Gastroesophageal sphincter (tissue), 4 donors: ENCODE data around the gene U2AF2. TPM values are rescaled to one million over a fixed set of nuclear protein-coding genes. Genes with fewer than 3 reads are reported as not detected.
A peak's percentile ranks its signal among the peaks of the same experiment; 100 is the strongest.

Source experiments
- ATAC-seq: fragments of 150-250 bp; one replicate; pipeline ENCODE4 v1.9.1; 2016; ENCODE audit warnings: mild to moderate bottlenecking, moderate library complexity
- H3K27ac ChIP-seq, 4 donors: fragments of 200-600 bp; sonication (generic) in 3 of 4; 1 replicate in 3 of 4; 2 replicates in 1 of 4; pipeline ENCODE4 v1.5.1; 2016 to 2019
- H3K27me3 ChIP-seq: fragments of 200-600 bp; sonication (generic); one replicate; pipeline ENCODE4 v1.5.1; 2019
- H3K36me3 ChIP-seq, 2 donors: fragments of 200-600 bp; sonication (generic); one replicate each; pipeline ENCODE4 v1.5.1; 2019; ENCODE audit warnings: control low read depth in 1 of 2
- H3K4me1 ChIP-seq, 3 donors: fragments of 200-600 bp; sonication (generic); 1 replicate in 2 of 3; 2 replicates in 1 of 3; pipeline ENCODE4 v1.5.1; 2016 to 2019; ENCODE audit warnings: control low read depth in 2 of 3
- H3K4me3 ChIP-seq, 2 donors: fragments of 200-600 bp; sonication (generic); one replicate each; pipeline ENCODE4 v1.5.1; 2019; ENCODE audit warnings: mild to moderate bottlenecking in 1 of 2, moderate library complexity in 1 of 2
- H3K9me3 ChIP-seq, 3 donors: fragments of 200-600 bp; sonication (generic); one replicate each; pipeline ENCODE4 v1.5.1; 2017 to 2019; ENCODE audit warnings: control low read depth in 2 of 3
- CTCF ChIP-seq, 4 experiments: fragments of 200-600 bp in 2 of 4; fragments of 450-650 bp in 2 of 4; sonication (generic) in 1 of 4; IDR thresholded peaks; one replicate each; pipeline ENCODE4 v1.5.1; 2017 to 2019; ENCODE audit warnings: antibody characterized with exemption in 4 of 4, mild to moderate bottlenecking in 2 of 4, moderate library complexity in 2 of 4
- EP300 ChIP-seq: sonication (generic); formaldehyde crosslinking; IDR thresholded peaks from one replicate; pipeline ENCODE4 v1.6.1; 2017; ENCODE audit warnings: antibody characterized with exemption, mild to moderate bottlenecking
- POLR2A ChIP-seq, 2 donors: fragments of 450-650 bp; IDR thresholded peaks; one replicate each; pipeline ENCODE4 v1.6.1; 2017; ENCODE audit warnings: antibody characterized with exemption in 2 of 2, mild to moderate bottlenecking in 2 of 2, moderate library complexity in 1 of 2
- POLR2AphosphoS5 ChIP-seq: sonication (generic); formaldehyde crosslinking; IDR thresholded peaks from one replicate; pipeline ENCODE4 v1.6.1; 2017; ENCODE audit warnings: antibody characterized with exemption
- WGBS, 2 donors: methylation state at CpG; one replicate each; pipeline ENCODE4 v1.1.5; 2018; ENCODE audit warnings: low coverage in 1 of 2; 5-methylcytosine and 5-hydroxymethylcytosine counted together
- total RNA-seq, 4 donors: library from RNA; depleted of rRNA; stranded (reverse); fragments of >200 nt; gene quantifications; one replicate each; pipeline ENCODE4 v1.1.0, GENCODE V29; 2016

Gene U2AF2
- total RNA-seq, 4 donors from 2014 or later, result 68.9 to 97.9 (median 91.4) TPM

GRCh38 chr19:55673465-55673864 is 18.6 kb downstream of the U2AF2 start:
- Histone ChIP-seq H3K4me3 (no peak overlapping the region), H3K4me1 (peaks cover 0 to 59% (median 25%) of the 10 kb centered on the region in 3 donors), H3K9me3 (no peaks in the 10 kb centered on the region), H3K27me3 (no peaks in the 10 kb centered on the region), H3K36me3 (peaks cover 0 to 65% of the 10 kb centered on the region in 2 donors), H3K27ac (peak overlapping the region in 2 of 4 donors; percentile 90 to 95)
- TF ChIP-seq POLR2AphosphoS5 (no peak), POLR2A (IDR thresholded peaks at IDR 0.05) (no peak), CTCF (IDR thresholded peaks at IDR 0.05) (no peak), EP300 (no peak)
- ATAC-seq, result no peak
- WGBS, 2 donors, result 70 to 87% methylated on average over 3 to 7 of the region's 9 CpGs

GRCh38 chr19:55673889-55674288 is 19.1 kb downstream of the U2AF2 start:
- Histone ChIP-seq H3K27me3 (no peaks in the 10 kb centered on the region), H3K4me1 (peaks cover 0 to 64% (median 25%) of the 10 kb centered on the region in 3 donors), H3K27ac (peak overlapping the region in 3 of 4 donors; percentile 90 to 95 (median 94)), H3K36me3 (peaks cover 0 to 65% of the 10 kb centered on the region in 2 donors), H3K9me3 (no peaks in the 10 kb centered on the region), H3K4me3 (no peak overlapping the region)
- TF ChIP-seq POLR2A (IDR thresholded peaks at IDR 0.05) (no peak), CTCF (IDR thresholded peaks at IDR 0.05) (no peak), POLR2AphosphoS5 (no peak), EP300 (no peak)
- ATAC-seq, result no peak
- 55% methylated on average over 2 of the region's 15 CpGs; no CpG with 5 or more reads in 1 of the 2 donors for WGBS, 2 donors

- no peaks in the 10 kb centered on the region for H3K9me3 ChIP-seq
- no peaks in the 10 kb centered on the region for H3K27me3 ChIP-seq
- peaks cover 0 to 65% of the 10 kb centered on the region in 2 donors for H3K36me3 ChIP-seq
- no peak for ATAC-seq
- H3K4me1 ChIP-seq, result peaks cover 0 to 69% (median 25%) of the 10 kb centered on the region in 3 donors
- TF ChIP-seq CTCF (IDR thresholded peaks at IDR 0.05) (no peak), POLR2A (IDR thresholded peaks at IDR 0.05) (no peak), EP300 (no peak), POLR2AphosphoS5 (no peak)
- 17 to 20% methylated on average over 9 to 11 of the region's 17 CpGs for WGBS, 2 donors
- H3K4me3 ChIP-seq, result peak overlapping the region; percentile 72 to 98
- peak overlapping the region; percentile 41 to 95 (median 92) for H3K27ac ChIP-seq
These were observed 19.6 kb downstream of the U2AF2 start for GRCh38 chr19:55674459-55674840.

- Histone ChIP-seq H3K9me3 (no peaks in the 10 kb centered on the region), H3K27ac (peak within 1 kb of the TSS; percentile 56 to 95 (median 92)), H3K4me3 (peak within 1 kb of the TSS; percentile 72 to 98), H3K27me3 (no peaks in the 10 kb centered on the region), H3K36me3 (peaks cover 0 to 65% of the 10 kb centered on the region in 2 donors), H3K4me1 (peaks cover 0 to 75% (median 25%) of the 10 kb centered on the region in 3 donors)
- 0% methylated on average over 5 of the region's 101 CpGs; no CpG with 5 or more reads in 1 of the 2 donors for WGBS, 2 donors
- ATAC-seq, result peak; percentile 97
- TF ChIP-seq POLR2A (IDR thresholded peaks at IDR 0.05) (peak; percentile 39 to 54), EP300 (no peak), CTCF (IDR thresholded peaks at IDR 0.05) (peak in 1 of 4 experiments; percentile 10), POLR2AphosphoS5 (peak; percentile 83)
These were observed 20.2 kb downstream of the U2AF2 start, which contains the start of gene EPN1 for GRCh38 chr19:55674841-55675660. Gene EPN1 (plus strand): TSS chr19:55675226. CDS start chr19:55678628, 3,402 bp downstream.
